Parathyroid adenoma (tissue), 2 donors: ENCODE results near the gene ANP32A.

Source experiments
- H2AFZ ChIP-seq: fragments of 300-600 bp; sonication (generic); one replicate; pipeline ENCODE4 v1.7.0; 2017; ENCODE audit warnings: antibody characterized with exemption, mild to moderate bottlenecking
- H3K27ac ChIP-seq: fragments of 300-600 bp; sonication (generic); one replicate; pipeline ENCODE4 v1.7.0; 2017
- H3K27me3 ChIP-seq: fragments of 300-600 bp; sonication (generic); one replicate; pipeline ENCODE4 v1.7.0; 2017; ENCODE audit warnings: low read length; ENCODE audit not compliant: control insufficient read depth, insufficient read depth
- H3K36me3 ChIP-seq: fragments of 300-600 bp; sonication (generic); one replicate; pipeline ENCODE4 v1.7.0; 2017; ENCODE audit warnings: low read length; ENCODE audit not compliant: control insufficient read depth, insufficient read depth
- H3K4me1 ChIP-seq: fragments of 300-600 bp; sonication (generic); one replicate; pipeline ENCODE4 v1.7.0; 2017; ENCODE audit warnings: control low read depth
- H3K4me2 ChIP-seq: fragments of 300-600 bp; sonication (generic); one replicate; pipeline ENCODE4 v1.7.0; 2017; ENCODE audit warnings: low read length
- H3K4me3 ChIP-seq: fragments of 300-600 bp; sonication (generic); one replicate; pipeline ENCODE4 v1.7.0; 2017; ENCODE audit warnings: low read depth, low read length
- H3K79me2 ChIP-seq: fragments of 300-600 bp; sonication (generic); one replicate; pipeline ENCODE4 v1.7.0; 2017; ENCODE audit warnings: control low read depth
- H3K9ac ChIP-seq: fragments of 300-600 bp; sonication (generic); one replicate; pipeline ENCODE4 v1.7.0; 2017; ENCODE audit warnings: mild to moderate bottlenecking
- H3K9me3 ChIP-seq: fragments of 300-600 bp; sonication (generic); one replicate; pipeline ENCODE4 v1.7.0; 2017; ENCODE audit warnings: low read length; ENCODE audit not compliant: control insufficient read depth
- CTCF ChIP-seq: fragments of 300-600 bp; sonication (generic); IDR thresholded peaks from one replicate; pipeline ENCODE4 v1.7.0; 2017; ENCODE audit warnings: antibody characterized with exemption, mild to moderate bottlenecking
- donor health status: primary hyperparathyroidism.

Gene ANP32A

GRCh38 chr15:68812597-68813431 is 7.9 kb downstream of the ANP32A start:
- no peaks in the 10 kb centered on the region for H3K27me3 ChIP-seq
- H3K27ac ChIP-seq, result no peak overlapping the region

GRCh38 chr15:68812069-68812468 is 8.6 kb downstream of the ANP32A start:
- no peak overlapping the region for H3K4me3 ChIP-seq
- no peaks in the 10 kb centered on the region for H3K9me3 ChIP-seq
- H3K79me2 ChIP-seq, result peaks cover 70% of the 10 kb centered on the region
- TF ChIP-seq CTCF, result no peak
- no peaks in the 10 kb centered on the region for H3K27me3 ChIP-seq
- H3K36me3 ChIP-seq, result no peaks in the 10 kb centered on the region
- H3K4me2 ChIP-seq, result no peak overlapping the region
- no peak overlapping the region for H3K9ac ChIP-seq
- H3K4me1 ChIP-seq, result peaks cover 5% of the 10 kb centered on the region
- H2AFZ ChIP-seq, result no peak overlapping the region
- H3K27ac ChIP-seq, result no peak overlapping the region

More at GRCh38 chr15:68812597-68813431, 7.9 kb downstream of the ANP32A start:
- no peak overlapping the region for H3K9ac ChIP-seq
- peaks cover 5% of the 10 kb centered on the region for H3K4me1 ChIP-seq
- no peak overlapping the region for H2AFZ ChIP-seq
- H3K9me3 ChIP-seq, result no peaks in the 10 kb centered on the region
- no peak overlapping the region for H3K4me3 ChIP-seq
- TF ChIP-seq CTCF, result no peak
- no peaks in the 10 kb centered on the region for H3K36me3 ChIP-seq
- no peak overlapping the region for H3K4me2 ChIP-seq
- peaks cover 65% of the 10 kb centered on the region for H3K79me2 ChIP-seq

- Histone ChIP-seq H3K4me2 (no peak overlapping the region), H2AFZ (no peak overlapping the region), H3K4me1 (peaks cover 5% of the 10 kb centered on the region), H3K27ac (no peak overlapping the region), H3K4me3 (no peak overlapping the region), H3K9me3 (no peaks in the 10 kb centered on the region), H3K9ac (no peak overlapping the region), H3K36me3 (no peaks in the 10 kb centered on the region), H3K27me3 (no peaks in the 10 kb centered on the region), H3K79me2 (peaks cover 63% of the 10 kb centered on the region)
- TF ChIP-seq CTCF, result no peak
Measured at GRCh38 chr15:68809517-68809916, 11.2 kb downstream of the ANP32A start.

GRCh38 chr15:68808770-68809169 is 11.9 kb downstream of the ANP32A start:
- no peak for TF ChIP-seq CTCF
- Histone ChIP-seq H3K36me3 (no peaks in the 10 kb centered on the region), H3K9ac (no peak overlapping the region), H3K4me3 (no peak overlapping the region), H3K27me3 (no peaks in the 10 kb centered on the region), H2AFZ (no peak overlapping the region), H3K79me2 (peaks cover 61% of the 10 kb centered on the region), H3K4me1 (peaks cover 5% of the 10 kb centered on the region), H3K4me2 (no peak overlapping the region), H3K9me3 (no peaks in the 10 kb centered on the region), H3K27ac (no peak overlapping the region)

GRCh38 chr15:68808091-68808490 is 12.6 kb downstream of the ANP32A start:
- peaks cover 4% of the 10 kb centered on the region for H3K4me1 ChIP-seq
- no peak overlapping the region for H3K27ac ChIP-seq
- H2AFZ ChIP-seq, result no peak overlapping the region
- H3K79me2 ChIP-seq, result peaks cover 58% of the 10 kb centered on the region
- no peak overlapping the region for H3K9ac ChIP-seq
- no peak for TF ChIP-seq CTCF
- no peak overlapping the region for H3K4me3 ChIP-seq
- H3K9me3 ChIP-seq, result no peaks in the 10 kb centered on the region
- H3K27me3 ChIP-seq, result no peaks in the 10 kb centered on the region
- H3K36me3 ChIP-seq, result no peaks in the 10 kb centered on the region
- H3K4me2 ChIP-seq, result no peak overlapping the region
